ENCODE data around the gene LRSAM1.

Gene LRSAM1

GRCh38 chr9:127450830-127451607 is at the start of gene LRSAM1, which contains the start of gene RPL12:
LRSAM1 (plus strand) TSS chr9:127451510; CDS start chr9:127454528, 3,018 bp downstream.
RPL12 (minus strand) TSS chr9:127451406; CDS start chr9:127451317, 89 bp downstream.
- intact Hi-C loops (cut with DNase I): loop anchor here (2.0 kb wide), 1 partner anchor 26 kb away; the partner anchor contains the start of gene ZNF79
- DNase-seq: peak; percentile 94 to 99 (median 97)

GRCh38 chr9:127402401-127403090 is 48.8 kb upstream of the LRSAM1 start:
- intact Hi-C loops (cut with DNase I): no loop called here
- peak in 27 of 42 donors; percentile 10 to 72 (median 36) for DNase-seq

- no peak for DNase-seq
- intact Hi-C loops (cut with DNase I): no loop called here
Measured at GRCh38 chr9:127403507-127404192, 47.7 kb upstream of the LRSAM1 start.

DNA sequence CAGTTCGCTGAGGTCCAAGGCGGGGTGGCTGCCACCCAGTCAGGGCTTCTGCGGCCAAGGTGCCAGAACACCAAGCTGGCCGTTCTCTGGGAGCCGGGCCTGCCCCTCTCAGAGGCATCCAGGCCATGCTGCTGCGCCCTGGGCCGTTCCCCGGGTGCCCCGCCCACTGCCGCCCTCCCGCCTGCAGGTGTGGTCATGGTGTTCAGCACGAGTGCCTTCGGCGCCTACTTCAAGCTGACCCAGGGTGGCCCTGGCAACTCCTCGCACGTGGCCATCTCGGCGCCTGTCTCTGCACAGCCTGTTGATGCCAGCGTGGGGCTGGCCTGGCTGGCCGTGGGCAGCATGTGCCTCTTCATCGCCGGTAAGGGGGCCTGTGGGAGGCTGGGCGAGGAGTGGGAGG is 46.7 kb upstream of the LRSAM1 start:
- intact Hi-C loops (cut with DNase I): no loop called here
- DNase-seq: no peak

GRCh38 chr9:127405344-127406125 is 45.8 kb upstream of the LRSAM1 start:
- intact Hi-C loops (cut with DNase I): no loop called here
- no peak for DNase-seq

DNA sequence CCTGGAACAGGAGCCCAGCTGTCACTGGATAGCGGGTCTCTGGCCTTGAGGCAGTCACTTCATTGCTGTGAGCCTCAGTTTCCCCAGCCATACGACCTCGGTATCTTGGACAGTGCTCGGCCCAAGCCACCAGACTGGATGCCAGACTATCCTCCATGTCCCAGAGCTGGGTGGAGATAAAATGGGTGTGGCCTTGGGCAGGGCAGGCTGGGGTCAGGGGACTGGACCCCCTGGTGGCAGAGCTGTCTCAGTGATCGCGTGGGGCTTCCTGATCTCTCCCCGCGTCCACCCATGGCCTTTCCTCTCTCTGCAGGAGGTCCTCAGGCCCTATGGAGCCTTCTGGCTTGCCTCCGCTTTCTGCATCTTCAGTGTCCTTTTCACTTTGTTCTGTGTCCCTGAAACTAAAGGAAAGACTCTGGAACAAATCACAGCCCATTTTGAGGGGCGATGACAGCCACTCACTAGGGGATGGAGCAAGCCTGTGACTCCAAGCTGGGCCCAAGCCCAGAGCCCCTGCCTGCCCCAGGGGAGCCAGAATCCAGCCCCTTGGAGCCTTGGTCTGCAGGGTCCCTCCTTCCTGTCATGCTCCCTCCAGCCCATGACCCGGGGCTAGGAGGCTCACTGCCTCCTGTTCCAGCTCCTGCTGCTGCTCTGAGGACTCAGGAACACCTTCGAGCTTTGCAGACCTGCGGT is 44.4 kb upstream of the LRSAM1 start:
- DNase-seq: no peak

DNA sequence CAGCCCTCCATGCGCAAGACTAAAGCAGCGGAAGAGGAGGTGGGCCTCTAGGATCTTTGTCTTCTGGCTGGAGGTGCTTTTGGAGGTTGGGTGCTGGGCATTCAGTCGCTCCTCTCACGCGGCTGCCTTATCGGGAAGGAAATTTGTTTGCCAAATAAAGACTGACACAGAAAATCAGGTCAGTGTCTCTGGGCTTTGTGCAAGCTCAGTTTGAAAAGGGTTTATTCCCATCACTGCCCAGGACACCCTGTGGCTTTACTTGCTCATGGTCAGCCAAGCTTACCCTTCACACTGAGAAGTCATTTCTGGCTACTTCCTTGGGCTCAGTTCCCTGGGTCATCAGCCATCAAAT is 43.8 kb upstream of the LRSAM1 start:
- intact Hi-C loops (cut with DNase I): no loop called here
- no peak for DNase-seq

More for the DNA sequence above, 44.4 kb upstream of the LRSAM1 start:
- intact Hi-C loops (cut with DNase I): no loop called here

DNA sequence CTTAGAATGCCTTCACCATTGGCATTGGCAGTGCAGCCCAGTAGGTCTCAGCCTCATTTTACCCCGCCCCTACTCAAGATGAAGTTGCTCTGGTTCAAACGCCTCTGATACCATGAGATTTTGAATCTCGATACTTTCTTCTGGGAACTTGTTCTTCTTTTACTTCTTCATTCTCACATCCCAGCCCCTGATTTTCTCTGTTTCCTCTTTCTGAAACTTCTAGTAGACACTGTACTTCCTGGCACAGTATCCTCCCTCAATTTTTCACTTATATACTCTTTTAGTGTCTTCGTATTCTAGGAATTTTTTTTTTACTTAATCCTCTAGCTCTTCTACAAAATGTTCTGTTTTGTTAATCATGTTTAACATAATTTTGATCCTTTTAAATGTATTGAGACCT is 40.2 kb upstream of the LRSAM1 start:
- DNase-seq: no peak
- intact Hi-C loops (cut with DNase I): no loop called here

GRCh38 chr9:127415141-127415540 is 36.2 kb upstream of the LRSAM1 start:
- intact Hi-C loops (cut with DNase I): no loop called here

DNA sequence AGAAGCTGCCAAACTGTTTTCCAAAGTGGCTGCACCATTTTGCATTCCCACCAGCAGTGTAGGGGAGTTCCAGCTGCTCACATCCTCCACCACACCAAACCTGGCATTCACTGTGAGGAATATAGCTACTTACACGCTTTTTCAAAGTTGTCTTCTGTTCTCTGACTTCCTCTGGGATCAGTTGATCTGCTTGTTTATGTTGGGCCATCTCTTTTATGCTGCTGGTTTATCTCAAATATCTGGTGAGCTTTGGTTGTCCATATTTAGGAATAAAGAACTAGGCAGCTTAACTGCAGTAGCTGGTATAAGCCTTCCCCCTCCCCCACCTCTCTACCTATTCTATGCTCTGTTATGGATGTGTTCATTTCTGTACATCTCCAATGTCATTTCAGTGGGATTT is 35.7 kb upstream of the LRSAM1 start:
- intact Hi-C loops (cut with DNase I): no loop called here
- DNase-seq: no peak

More at GRCh38 chr9:127415141-127415540, 36.2 kb upstream of the LRSAM1 start:
- DNase-seq: no peak

DNA sequence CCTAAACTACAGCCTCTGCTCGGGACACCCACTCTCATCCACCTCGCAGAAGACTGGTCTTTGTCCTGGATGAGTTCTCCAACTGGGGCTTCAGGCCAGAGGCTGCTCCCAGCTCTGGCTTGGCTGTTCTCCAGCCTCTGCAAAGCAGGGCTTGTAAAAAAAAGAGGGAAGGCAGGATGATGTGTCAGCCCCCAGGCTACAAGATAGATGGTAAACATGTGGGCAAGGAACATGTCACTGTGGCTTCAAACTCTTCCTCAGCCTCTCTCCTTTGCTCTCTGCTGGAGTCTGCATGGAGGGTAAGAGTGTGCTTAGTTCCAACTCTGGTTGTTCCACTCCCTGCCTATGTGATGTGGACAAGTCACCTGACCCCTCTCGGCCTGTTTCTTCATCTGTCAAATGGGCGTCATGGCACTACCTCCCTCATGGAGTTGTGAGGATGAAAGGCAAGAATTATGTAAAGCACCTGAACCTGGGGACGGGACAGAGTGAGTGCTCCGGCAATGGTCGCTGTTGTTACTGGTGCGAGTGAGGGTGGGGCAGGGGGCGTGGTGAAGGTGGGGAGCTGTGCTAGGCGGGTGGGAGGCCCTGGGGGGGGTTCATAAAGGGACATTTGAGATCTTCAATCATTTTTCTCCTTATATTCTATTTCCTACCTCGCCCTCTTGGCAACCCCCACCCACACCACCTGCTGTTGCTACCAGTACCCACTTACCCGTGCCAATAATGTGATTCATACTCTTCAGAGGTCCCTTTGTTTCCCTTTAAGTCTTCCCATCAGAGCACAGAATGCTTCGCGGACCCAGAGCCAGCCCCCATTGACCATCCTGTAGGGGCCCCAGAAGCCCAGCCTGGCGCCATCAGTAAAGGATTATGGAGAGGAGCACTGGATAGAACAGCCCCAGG is 33.9 kb upstream of the LRSAM1 start:
- intact Hi-C loops (cut with DNase I): no loop called here
- peak in 19 of 42 donors; percentile 10 to 55 (median 23) for DNase-seq

GRCh38 chr9:127418037-127418471 is 33.3 kb upstream of the LRSAM1 start:
- peak in 22 of 42 donors; percentile 11 to 56 (median 36) for DNase-seq
- intact Hi-C loops (cut with DNase I): no loop called here

- no peak for DNase-seq
- intact Hi-C loops (cut with DNase I): no loop called here
Measured at GRCh38 chr9:127419348-127419747, 32.0 kb upstream of the LRSAM1 start.

- DNase-seq: no peak
Measured at GRCh38 chr9:127421057-127421456, 30.3 kb upstream of the LRSAM1 start.

DNA sequence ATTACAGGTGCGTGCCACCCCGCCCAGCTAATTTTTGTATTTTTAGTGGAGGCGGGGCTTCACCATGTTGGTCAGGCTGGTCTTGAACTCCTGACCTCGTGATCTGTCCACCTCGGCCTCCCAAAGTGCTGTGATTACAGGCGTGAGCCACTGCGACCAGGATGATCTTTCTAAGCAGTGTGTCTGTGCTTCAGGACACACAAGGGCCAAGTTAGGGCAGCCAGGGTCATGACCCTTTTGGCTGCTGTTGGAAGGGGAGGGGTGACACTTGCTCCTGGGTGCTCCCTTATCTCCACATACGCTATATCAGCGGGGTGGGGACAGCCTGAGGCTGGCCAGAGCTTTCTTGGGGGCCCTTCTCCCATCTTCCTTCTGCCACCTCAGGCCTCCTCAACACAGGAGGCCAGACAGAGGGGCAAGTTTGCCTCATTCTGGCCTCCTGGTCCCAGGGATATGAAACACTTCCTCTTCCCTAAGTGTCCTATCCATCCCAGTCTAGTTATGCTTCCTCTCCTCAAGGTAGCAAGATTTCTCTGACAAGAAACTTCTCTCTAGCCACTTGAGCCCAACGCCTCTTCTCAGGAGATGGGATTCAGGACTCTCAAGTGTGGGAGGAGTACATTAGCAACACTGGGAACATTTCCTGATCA is 29.1 kb upstream of the LRSAM1 start:
- intact Hi-C loops (cut with DNase I): no loop called here
- no peak for DNase-seq

More at GRCh38 chr9:127421057-127421456, 30.3 kb upstream of the LRSAM1 start:
- intact Hi-C loops (cut with DNase I): no loop called here

- intact Hi-C loops (cut with DNase I): no loop called here
- DNase-seq: no peak
Measured at GRCh38 chr9:127422787-127423186, 28.5 kb upstream of the LRSAM1 start.

DNA sequence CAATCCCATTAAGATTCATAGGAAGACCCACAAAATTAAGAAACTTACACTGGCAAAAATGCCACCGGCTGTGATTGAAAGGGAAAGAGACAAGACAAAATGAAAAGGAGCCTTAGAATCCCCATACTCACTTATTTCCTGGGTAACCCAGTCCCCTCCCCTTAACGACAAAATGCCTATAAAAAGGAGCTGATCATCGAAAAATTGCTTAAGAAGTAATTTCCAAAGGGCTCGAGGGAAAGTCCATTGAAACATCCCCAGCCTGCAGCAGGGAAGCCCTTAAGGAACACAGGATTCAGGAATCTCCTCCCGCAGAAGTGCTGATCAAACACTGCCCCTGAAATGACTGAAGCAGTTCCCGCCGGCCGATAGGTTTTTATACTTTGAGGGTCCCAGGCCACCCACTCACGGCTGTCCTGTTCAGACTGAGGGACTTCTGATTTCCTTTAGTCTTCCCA is 27.8 kb upstream of the LRSAM1 start:
- DNase-seq: no peak
- intact Hi-C loops (cut with DNase I): no loop called here
